IPS-18c (cell line): ENCODE data around the gene FBXW4.

Source experiments
- H3K4me3 ChIP-seq: 2 replicates; pipeline ENCODE4 v1.7.0; 2013; ENCODE audit warnings: low read depth, mild to moderate bottlenecking, low read length, moderate library complexity; ENCODE audit not compliant: insufficient read depth
- H3K9me3 ChIP-seq: one replicate; pipeline ENCODE4 v1.6.1; 2013; ENCODE audit warnings: mild to moderate bottlenecking, low read length, moderate library complexity; ENCODE audit not compliant: control insufficient read depth, insufficient read depth

FBXW4 gene

GRCh38 chr10:101569323-101569621 lies 125.7 kb downstream of the FBXW4 start:
- H3K9me3 ChIP-seq = no peaks in the 10 kb centered on the region
- H3K4me3 ChIP-seq = peak overlapping the region; percentile 58; the same call in 1 of the 2 replicates

GRCh38 chr10:101568054-101568745 lies 126.8 kb downstream of the FBXW4 start:
- Histone ChIP-seq H3K4me3 (no peak overlapping the region), H3K9me3 (no peaks in the 10 kb centered on the region)

- no peaks in the 10 kb centered on the region for H3K9me3 ChIP-seq
- no peak overlapping the region for H3K4me3 ChIP-seq
Measured at GRCh38 chr10:101567165-101568006, 127.6 kb downstream of the FBXW4 start.

- Histone ChIP-seq H3K4me3 (no peak overlapping the region), H3K9me3 (no peaks in the 10 kb centered on the region)
Measured at GRCh38 chr10:101566333-101567164, 128.4 kb downstream of the FBXW4 start.

- H3K9me3 ChIP-seq = no peaks in the 10 kb centered on the region
- no peak overlapping the region for H3K4me3 ChIP-seq
Measured at GRCh38 chr10:101565936-101566332, 129.0 kb downstream of the FBXW4 start.

GRCh38 chr10:101565370-101565900 lies 129.5 kb downstream of the FBXW4 start:
- Histone ChIP-seq H3K9me3 (no peaks in the 10 kb centered on the region), H3K4me3 (no peak overlapping the region)

- no peaks in the 10 kb centered on the region for H3K9me3 ChIP-seq
- no peak overlapping the region for H3K4me3 ChIP-seq
Measured at GRCh38 chr10:101564490-101564991, 130.4 kb downstream of the FBXW4 start.

GRCh38 chr10:101563497-101564040 lies 131.4 kb downstream of the FBXW4 start:
- Histone ChIP-seq H3K4me3 (no peak overlapping the region), H3K9me3 (no peaks in the 10 kb centered on the region)

- no peak overlapping the region for H3K4me3 ChIP-seq
- H3K9me3 ChIP-seq = no peaks in the 10 kb centered on the region
Measured at GRCh38 chr10:101563007-101563406, 132.0 kb downstream of the FBXW4 start.

GRCh38 chr10:101562231-101562630 lies 132.7 kb downstream of the FBXW4 start:
- Histone ChIP-seq H3K9me3 (no peaks in the 10 kb centered on the region), H3K4me3 (no peak overlapping the region)

- H3K9me3 ChIP-seq = no peaks in the 10 kb centered on the region
Measured at GRCh38 chr10:101561068-101561915, 133.7 kb downstream of the FBXW4 start.

More at GRCh38 chr10:101561068-101561915, 133.7 kb downstream of the FBXW4 start:
- H3K4me3 ChIP-seq = no peak overlapping the region
